HCT116 (cell line): Measurements from ENCODE around the gene PDZD8. TPM values are rescaled to one million over a fixed set of nuclear protein-coding genes. Genes with fewer than 3 reads are reported as not detected.

Source experiments
- ATAC-seq: fragments of 200-7000 bp; cut with Tn5 transposase; 2 replicates; pipeline ENCODE4 v1.9.1; 2020; ENCODE audit warnings: mild to moderate bottlenecking, moderate library complexity
- BruUV-seq: library from RNA; stranded (reverse); fragments of 400-500 nt; replicated peaks from 2 replicates; lab custom pipeline; 2021; lab: Mats Ljungman, UMichigan
- CTCF ChIA-PET: fragments of 300-600 bp; sonication (Branson Sonifier 250); formaldehyde crosslinking; loops from one replicate; lab custom pipeline; 2021; ENCODE audit warnings: antibody characterized with exemption; lab: Charles Lee
- POLR2A ChIA-PET: fragments of 300-600, 350-600 bp; sonication (Branson Sonifier 250); formaldehyde crosslinking; loops from one replicate; lab custom pipeline; 2021; ENCODE audit warnings: antibody characterized with exemption; lab: Charles Lee
- RAD21 ChIA-PET, 2 experiments: fragments of 300-600 bp; sonication (Branson Sonifier 250); formaldehyde crosslinking; loops; one replicate each; lab custom pipeline; 2023; ENCODE audit warnings: low total read pairs in 2 of 2; ENCODE audit not compliant: uncharacterized antibody in 2 of 2, unreplicated experiment in 2 of 2, low non-redundant PET in 1 of 2; lab: Charles Lee
- DNase-seq: peaks from one replicate; pipeline ENCODE4 v3.0.0-alpha.2; 2010; ENCODE audit warnings: low read depth, low spot score
- H2AFZ ChIP-seq: fragments of 200-600 bp; shearing (Covaris generic), sonication (generic); 2 replicates; pipeline ENCODE4 v1.6.1; 2017; ENCODE audit warnings: low read depth, mixed run types, mixed read lengths, antibody characterized with exemption, low read length; ENCODE audit not compliant: poor library complexity, severe bottlenecking
- H3K27ac ChIP-seq: 2 replicates; pipeline ENCODE4 v1.5.1; 2012; ENCODE audit warnings: low read depth, low read length
- H3K27me3 ChIP-seq: fragments of 200-600 bp; sonication (generic); 2 replicates; pipeline ENCODE4 v1.6.1; 2016; ENCODE audit warnings: mixed run types, low read length, mixed read lengths; ENCODE audit not compliant: insufficient read depth
- H3K36me3 ChIP-seq, 2 experiments: fragments of 200-500 bp in 1 of 2; fragments of 200-600 bp in 1 of 2; sonication (Bioruptor generic) in 1 of 2; sonication (generic) in 1 of 2; 2 replicates each; pipeline versions ENCODE4 v1.5.1 to v1.6.1; 2014 to 2016; ENCODE audit warnings: low read length in 2 of 2, inconsistent platforms in 1 of 2, mixed read lengths in 1 of 2, mixed run types in 1 of 2; ENCODE audit not compliant: insufficient read depth in 2 of 2, control insufficient read depth in 1 of 2
- H3K4me1 ChIP-seq, 2 experiments: fragments of 200-600 bp in 1 of 2; sonication (generic) in 1 of 2; 2 replicates each; pipeline versions ENCODE4 v1.5.1 to v1.6.1; 2012 to 2017; ENCODE audit warnings: low read length in 2 of 2, inconsistent platforms in 1 of 2, mild to moderate bottlenecking in 1 of 2, mixed read lengths in 1 of 2, mixed run types in 1 of 2, moderate library complexity in 1 of 2; ENCODE audit not compliant: insufficient read depth in 2 of 2, control insufficient read depth in 1 of 2
- H3K4me2 ChIP-seq: fragments of 200-600 bp; sonication (generic); 2 replicates; pipeline ENCODE4 v1.6.1; 2017; ENCODE audit warnings: mixed run types, low read length, mixed read lengths
- H3K4me3 ChIP-seq, 2 experiments: fragments of 200-600 bp in 1 of 2; sonication (generic) in 1 of 2; replicated peaks in 1 of 2; 2 replicates each; pipeline ENCODE4 v1.5.1; 2011 to 2016; ENCODE audit warnings: low read length in 2 of 2, control low read depth in 1 of 2, low read depth in 1 of 2, mild to moderate bottlenecking in 1 of 2, mixed read lengths in 1 of 2, mixed run types in 1 of 2
- H3K79me2 ChIP-seq: fragments of 200-600 bp; sonication (generic); 2 replicates; pipeline ENCODE4 v1.6.1; 2017; ENCODE audit warnings: mild to moderate bottlenecking, mixed run types, low read length, moderate library complexity, mixed read lengths; ENCODE audit not compliant: insufficient read depth
- H3K9ac ChIP-seq: fragments of 200-600 bp; sonication (generic); 2 replicates; pipeline ENCODE4 v1.6.1; 2016; ENCODE audit warnings: low read length, mixed read lengths
- H3K9me2 ChIP-seq: fragments of 200-600 bp; sonication (generic), shearing (Covaris generic); 2 replicates; pipeline ENCODE4 v1.6.1; 2017; ENCODE audit warnings: mixed run types, mild to moderate bottlenecking, moderate library complexity; ENCODE audit not compliant: insufficient read depth
- H3K9me3 ChIP-seq, 2 experiments: fragments of 200-500 bp in 1 of 2; fragments of 200-600 bp in 1 of 2; sonication (Bioruptor generic) in 1 of 2; sonication (generic) in 1 of 2; 2 replicates each; pipeline ENCODE4 v1.6.1; 2014 to 2017; ENCODE audit warnings: low read length in 2 of 2, mixed read lengths in 2 of 2, inconsistent platforms in 1 of 2, low read depth in 1 of 2, mild to moderate bottlenecking in 1 of 2, mixed run types in 1 of 2, moderate library complexity in 1 of 2; ENCODE audit not compliant: control insufficient read depth in 1 of 2, insufficient read depth in 1 of 2
- H4K20me1 ChIP-seq: fragments of 200-600 bp; sonication (generic), shearing (Covaris generic); 2 replicates; pipeline ENCODE4 v1.6.1; 2017; ENCODE audit warnings: mixed run types, mild to moderate bottlenecking, moderate library complexity; ENCODE audit not compliant: insufficient read depth
- ATF3 ChIP-seq: IDR thresholded peaks from 2 replicates; pipeline ENCODE4 v1.6.1; 2012
- CBX3 ChIP-seq: IDR thresholded peaks from 2 replicates; pipeline ENCODE4 v1.6.1; 2012; ENCODE audit warnings: low read depth
- CTCF ChIP-seq, 3 experiments: fragments of 200-600 bp in 1 of 3; sonication (generic) in 1 of 3; IDR thresholded peaks in 2 of 3; conservative IDR thresholded peaks in 1 of 3; 2 replicates each; pipeline ENCODE4 v1.5.1; 2012 to 2017; ENCODE audit warnings: low read depth in 2 of 3, low read length in 2 of 3, antibody characterized with exemption in 1 of 3, borderline replicate concordance in 1 of 3, control low read depth in 1 of 3, mild to moderate bottlenecking in 1 of 3, mixed read lengths in 1 of 3, mixed run types in 1 of 3, moderate library complexity in 1 of 3; ENCODE audit not compliant: insufficient read depth in 1 of 3
- EGR1 ChIP-seq: IDR thresholded peaks from 2 replicates; pipeline ENCODE4 v1.6.1; 2012; ENCODE audit warnings: low read depth
- ELF1 ChIP-seq: IDR thresholded peaks from 2 replicates; pipeline ENCODE4 v1.6.1; 2012; ENCODE audit warnings: low read depth, borderline replicate concordance
- EZH2 ChIP-seq: fragments of 200-600 bp; sonication (generic); IDR thresholded peaks from 2 replicates; pipeline ENCODE4 v1.6.1; 2017; ENCODE audit warnings: antibody characterized with exemption, mixed run types
- EZH2phosphoT487 ChIP-seq: fragments of 200-600 bp; IDR thresholded peaks from 2 replicates; pipeline ENCODE4 v1.6.1; 2018; ENCODE audit warnings: antibody characterized with exemption, borderline replicate concordance
- FOSL1 ChIP-seq: IDR thresholded peaks from 2 replicates; pipeline ENCODE4 v1.6.1; 2012; ENCODE audit warnings: low read depth
- POLR2A ChIP-seq: IDR thresholded peaks from 2 replicates; pipeline ENCODE4 v1.7.0; 2011; ENCODE audit warnings: borderline replicate concordance; ENCODE audit not compliant: insufficient read depth, insufficient read length; ENCODE audit errors: extremely low read depth
- POLR2AphosphoS5 ChIP-seq: IDR thresholded peaks from 2 replicates; pipeline ENCODE4 v1.6.1; 2011; ENCODE audit warnings: mild to moderate bottlenecking, low read depth, low read length, moderate library complexity
- RAD21 ChIP-seq: IDR thresholded peaks from 2 replicates; pipeline ENCODE4 v1.6.1; 2012; ENCODE audit warnings: low read depth, mild to moderate bottlenecking
- REST ChIP-seq: IDR thresholded peaks from 2 replicates; pipeline ENCODE4 v1.6.1; 2012; ENCODE audit warnings: low read depth
- SP1 ChIP-seq: IDR thresholded peaks from 2 replicates; pipeline ENCODE4 v1.6.1; 2012; ENCODE audit warnings: low read depth
- SRF ChIP-seq: IDR thresholded peaks from 2 replicates; pipeline ENCODE4 v1.6.1; 2012; ENCODE audit warnings: low read depth
- TCF7L2 ChIP-seq: IDR thresholded peaks from 2 replicates; pipeline ENCODE4 v1.7.0; 2011; ENCODE audit warnings: borderline replicate concordance, inconsistent platforms; ENCODE audit not compliant: insufficient read depth, insufficient read length; ENCODE audit errors: extremely low read depth
- ZNF274 ChIP-seq: fragments of 200-500 bp; sonication (Bioruptor generic); IDR thresholded peaks from 2 replicates; pipeline ENCODE4 v1.6.1; 2014; ENCODE audit warnings: mild to moderate bottlenecking, low read depth, low read length, inconsistent platforms
- intact Hi-C: fragments of 100-400 bp; cut with micrococcal nuclease; formaldehyde crosslinking; loops from 2 replicates; pipeline ENCODE4 v1.10.0; 2022
- total RNA-seq: library from RNA; stranded (reverse); gene quantifications from one replicate; pipeline ENCODE4 v1.2.1, GENCODE V29; 2021; ENCODE audit not compliant: unreplicated experiment

The PDZD8 gene
- total RNA-seq, 1 experiment from 2014 or later: 61.7 TPM

DNA sequence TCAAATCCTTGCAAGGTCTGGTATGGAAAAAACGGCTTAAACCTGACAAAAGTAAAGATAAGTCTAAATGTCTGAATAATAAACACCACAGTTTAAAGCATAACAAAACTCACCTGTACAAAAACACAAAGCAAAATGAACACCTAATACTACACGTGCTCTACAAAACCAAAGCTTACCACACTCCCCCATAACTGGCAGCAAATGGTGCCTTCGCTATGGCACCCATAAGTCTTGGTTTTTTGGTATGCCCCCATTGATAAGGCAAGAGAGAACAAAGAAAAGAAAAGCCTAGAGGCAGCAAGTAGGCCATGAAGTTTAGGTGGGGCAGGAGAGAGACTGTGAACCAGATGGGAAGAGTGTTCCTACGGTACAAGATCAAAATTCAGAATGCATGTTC, 34.2 kb downstream of the PDZD8 start:
- H3K9me2 ChIP-seq: no peaks in the 10 kb centered on the region
- H3K4me2 ChIP-seq: no peak overlapping the region
- no peak overlapping the region for H2AFZ ChIP-seq
- ChIA-PET POLR2A (no interaction called here), CTCF (no interaction called here), RAD21 (no interaction called here)
- no peaks in the 10 kb centered on the region for H3K27me3 ChIP-seq
- no peak for TF ChIP-seq CTCF (IDR thresholded peaks at IDR 0.05 in 2 of 3, conservative IDR thresholded peaks at IDR 0.05 in 1 of 3; ENCODE audit: borderline replicate concordance in 1 of 3, insufficient read depth in 1 of 3, low read depth in 2 of 3, low read length in 2 of 3)
- no peak for TF ChIP-seq EGR1
- no peak for TF ChIP-seq ATF3
- no peak for TF ChIP-seq SP1
- TF ChIP-seq ZNF274: no peak
- TF ChIP-seq EZH2: no peak
- TF ChIP-seq ELF1: no peak
- no peak for TF ChIP-seq EZH2phosphoT487
- no peak for TF ChIP-seq CBX3
- TF ChIP-seq REST: no peak
- TF ChIP-seq POLR2AphosphoS5: no peak
- TF ChIP-seq SRF: no peak
- no peak for TF ChIP-seq RAD21
- TF ChIP-seq TCF7L2: no peak
- TF ChIP-seq POLR2A: no peak
- TF ChIP-seq FOSL1: no peak
- ATAC-seq (no peak), DNase-seq (no peak)
- H3K36me3 ChIP-seq: peaks cover 0 to 3% of the 10 kb centered on the region in 2 experiments; a peak in 1 of 4 replicates
- peaks cover 7% of the 10 kb centered on the region; the same call in 1 of the 2 replicates for H4K20me1 ChIP-seq
- no peaks in the 10 kb centered on the region for H3K9me3 ChIP-seq
- H3K27ac ChIP-seq: no peak overlapping the region
- H3K9ac ChIP-seq: no peak overlapping the region
- peaks cover 86% of the 10 kb centered on the region for H3K79me2 ChIP-seq
- no TSS peak for BruUV-seq
- H3K4me1 ChIP-seq: peaks cover 38 to 46% of the 10 kb centered on the region in 2 experiments
- no peak overlapping the region for H3K4me3 ChIP-seq
- intact Hi-C loops: no loop called here
